Spinal cord (tissue), 10 donors: ENCODE measurements around the gene HLA-DPA1. TPM values are rescaled to one million over a fixed set of nuclear protein-coding genes. Genes with fewer than 3 reads are reported as not detected.

Experiments used
- DNase-seq, 6 donors: peaks; one replicate each; pipeline versions ENCODE4 v3.0.0 to v3.0.0-alpha.2; 2013 to 2015; ENCODE audit warnings: low spot score in 6 of 6, low read depth in 4 of 6
- H3K27ac ChIP-seq: one replicate; pipeline ENCODE4 v1.5.1; 2013; ENCODE audit warnings: low read depth, low read length, control low read depth
- H3K27me3 ChIP-seq: one replicate; pipeline ENCODE4 v1.6.1; 2013; ENCODE audit warnings: low read length; ENCODE audit not compliant: control insufficient read depth, insufficient read depth
- H3K36me3 ChIP-seq: one replicate; pipeline ENCODE4 v1.6.1; 2013; ENCODE audit warnings: low read length; ENCODE audit not compliant: control insufficient read depth, insufficient read depth
- H3K4me1 ChIP-seq: one replicate; pipeline ENCODE4 v1.6.1; 2013; ENCODE audit warnings: low read length; ENCODE audit not compliant: control insufficient read depth, insufficient read depth
- H3K4me3 ChIP-seq: one replicate; pipeline ENCODE4 v1.5.1; 2013; ENCODE audit warnings: low read depth, low read length, control low read depth
- H3K9me3 ChIP-seq: one replicate; pipeline ENCODE4 v1.6.1; 2013; ENCODE audit warnings: low read length; ENCODE audit not compliant: control insufficient read depth, insufficient read depth
- WGBS: methylation state at CpG from one replicate; pipeline ENCODE4 v1.1.5; 2013; ENCODE audit warnings: missing lambda C conversion rate; ENCODE audit not compliant: insufficient coverage; 5-methylcytosine and 5-hydroxymethylcytosine counted together
- long read RNA-seq, 4 donors: transcript quantifications; one replicate each; lab custom pipeline, GENCODE V29; 2026
- polyA plus RNA-seq, 2 donors: library from polyadenylated mRNA; unstranded; fragments of 120-200 nt; gene quantifications; one replicate each; pipeline ENCODE4 v1.2.1, GENCODE V29; 2013; ENCODE audit not compliant: insufficient read length in 2 of 2
- total RNA-seq, 2 donors: library from RNA; depleted of rRNA in 1 of 2; stranded (reverse); fragments of 120-200 nt in 1 of 2; fragments of >200 nt in 1 of 2; gene quantifications; one replicate each; pipeline versions ENCODE4 v1.2.3 to v1.2.4, GENCODE V29; 2013 to 2014
- donor health status: healthy.

The HLA-DPA1 gene
- total RNA-seq: 10 to 100 TPM; 19.8 to 23.1 TPM
- 10 to 100 TPM in 1 of 2 donors, 1 to 10 TPM in 1; 6.6 to 13.7 TPM for polyA plus RNA-seq
- long read RNA-seq, donor 1, partial matches to known transcripts: 14 of 14 reads
- long read RNA-seq, donor 1, other reads (novel, unspliced or antisense): 0 of 14 reads
- long read RNA-seq, donor 2: 0 reads
- long read RNA-seq, donor 3: 0 reads
- long read RNA-seq, donor 4, full-length matches to known transcripts: 4 of 57 reads
- long read RNA-seq, donor 4, partial matches to known transcripts: 53 of 57 reads
- long read RNA-seq, donor 4, other reads (novel, unspliced or antisense): 0 of 57 reads

- H3K36me3 ChIP-seq: no peaks in the 10 kb centered on the region
- no peak for DNase-seq
- no peak within 1 kb of the TSS for H3K27ac ChIP-seq
- WGBS: 64% methylated on average over 6 of the region's 8 CpGs
- H3K4me3 ChIP-seq: no peak within 1 kb of the TSS
- no peaks in the 10 kb centered on the region for H3K27me3 ChIP-seq
- no peaks in the 10 kb centered on the region for H3K9me3 ChIP-seq
- peaks cover 3% of the 10 kb centered on the region for H3K4me1 ChIP-seq
These were observed at the start of gene HLA-DPA1 for GRCh38 chr6:33073431-33073871. TSS of gene HLA-DPA1 (minus strand) at chr6:33073649.

GRCh38 chr6:33123181-33123580 is 49.7 kb upstream of the HLA-DPA1 start:
- no peaks in the 10 kb centered on the region for H3K4me1 ChIP-seq
- H3K27me3 ChIP-seq: no peaks in the 10 kb centered on the region
- H3K27ac ChIP-seq: no peak overlapping the region
- peaks cover 4% of the 10 kb centered on the region for H3K9me3 ChIP-seq
- DNase-seq: no peak
- no peak overlapping the region for H3K4me3 ChIP-seq
- H3K36me3 ChIP-seq: no peaks in the 10 kb centered on the region
- 75% methylated on average over 2 of the region's 6 CpGs for WGBS

- no CpG with 5 or more reads among the region's 3 CpGs for WGBS
- H3K4me3 ChIP-seq: no peak overlapping the region
- H3K36me3 ChIP-seq: no peaks in the 10 kb centered on the region
These were observed 46.6 kb upstream of the HLA-DPA1 start for GRCh38 chr6:33120001-33120400.

GRCh38 chr6:33118525-33119123 is 45.2 kb upstream of the HLA-DPA1 start:
- Histone ChIP-seq H3K36me3 (no peaks in the 10 kb centered on the region), H3K27me3 (peaks cover 37% of the 10 kb centered on the region), H3K4me1 (peaks cover 9% of the 10 kb centered on the region), H3K4me3 (no peak overlapping the region), H3K27ac (no peak overlapping the region), H3K9me3 (peaks cover 1% of the 10 kb centered on the region)
- DNase-seq: peak in 4 of 6 donors; percentile 30 to 92 (median 54)
- WGBS: no CpG with 5 or more reads among the region's 3 CpGs

More at GRCh38 chr6:33120001-33120400, 46.6 kb upstream of the HLA-DPA1 start:
- Histone ChIP-seq H3K4me1 (peaks cover 9% of the 10 kb centered on the region), H3K27me3 (peaks cover 27% of the 10 kb centered on the region), H3K9me3 (peaks cover 4% of the 10 kb centered on the region), H3K27ac (no peak overlapping the region)
- peak in 1 of 6 donors; percentile 57 for DNase-seq

- Histone ChIP-seq H3K27ac (no peak overlapping the region), H3K4me3 (no peak overlapping the region), H3K4me1 (peaks cover 9% of the 10 kb centered on the region), H3K9me3 (no peaks in the 10 kb centered on the region), H3K36me3 (no peaks in the 10 kb centered on the region), H3K27me3 (peaks cover 42% of the 10 kb centered on the region)
- DNase-seq: peak in 1 of 6 donors; percentile 62
- whole genome bisulfite sequencing: no CpG with 5 or more reads among the region's 9 CpGs
These were observed 44.4 kb upstream of the HLA-DPA1 start for GRCh38 chr6:33117811-33118277.

- no peak overlapping the region for H3K27ac ChIP-seq
- H3K4me3 ChIP-seq: peak overlapping the region; percentile 33
- no peaks in the 10 kb centered on the region for H3K9me3 ChIP-seq
- H3K4me1 ChIP-seq: peaks cover 9% of the 10 kb centered on the region
- no peaks in the 10 kb centered on the region for H3K36me3 ChIP-seq
- WGBS: 2% methylated on average over 31 of the region's 32 CpGs
- H3K27me3 ChIP-seq: peaks cover 44% of the 10 kb centered on the region
- peak in 2 of 6 donors; percentile 35 to 76 for DNase-seq
These were observed 43.6 kb upstream of the HLA-DPA1 start for GRCh38 chr6:33116841-33117711.

- Histone ChIP-seq H3K27me3 (peaks cover 44% of the 10 kb centered on the region), H3K4me3 (peak overlapping the region; percentile 33), H3K36me3 (no peaks in the 10 kb centered on the region), H3K9me3 (no peaks in the 10 kb centered on the region), H3K4me1 (peaks cover 9% of the 10 kb centered on the region), H3K27ac (no peak overlapping the region)
- 0% methylated on average over 2 of the region's 6 CpGs for WGBS
- peak in 2 of 6 donors; percentile 11 to 71 for DNase-seq
These were observed 43.0 kb upstream of the HLA-DPA1 start for GRCh38 chr6:33116417-33116816.

- H3K9me3 ChIP-seq: no peaks in the 10 kb centered on the region
- H3K27me3 ChIP-seq: peaks cover 44% of the 10 kb centered on the region
These were observed 41.0 kb upstream of the HLA-DPA1 start for GRCh38 chr6:33114406-33114805.

GRCh38 chr6:33113755-33114154 is 40.3 kb upstream of the HLA-DPA1 start:
- no peak for DNase-seq
- Histone ChIP-seq H3K27ac (no peak overlapping the region), H3K4me3 (no peak overlapping the region), H3K27me3 (peaks cover 44% of the 10 kb centered on the region), H3K4me1 (peaks cover 9% of the 10 kb centered on the region), H3K36me3 (no peaks in the 10 kb centered on the region), H3K9me3 (no peaks in the 10 kb centered on the region)
- 74% methylated on average over 5 of the region's 7 CpGs for WGBS

More at GRCh38 chr6:33114406-33114805, 41.0 kb upstream of the HLA-DPA1 start:
- H3K27ac ChIP-seq: no peak overlapping the region
- no peak for DNase-seq
- H3K4me1 ChIP-seq: peaks cover 9% of the 10 kb centered on the region
- H3K4me3 ChIP-seq: no peak overlapping the region
- H3K36me3 ChIP-seq: no peaks in the 10 kb centered on the region
